HCT116 (cell line): ENCODE results near the gene MAP4K4.

ENCODE experiments used
- CTCF ChIP-seq, 3 experiments: fragments of 200-600 bp in 1 of 3; sonication (generic) in 1 of 3; IDR thresholded peaks in 2 of 3; conservative IDR thresholded peaks in 1 of 3; 2 replicates each; pipeline ENCODE4 v1.5.1; 2012 to 2017; ENCODE audit warnings: low read depth in 2 of 3, low read length in 2 of 3, antibody characterized with exemption in 1 of 3, borderline replicate concordance in 1 of 3, control low read depth in 1 of 3, mild to moderate bottlenecking in 1 of 3, mixed read lengths in 1 of 3, mixed run types in 1 of 3, moderate library complexity in 1 of 3; ENCODE audit not compliant: insufficient read depth in 1 of 3
- POLR2A ChIP-seq: IDR thresholded peaks from 2 replicates; pipeline ENCODE4 v1.7.0; 2011; ENCODE audit warnings: borderline replicate concordance; ENCODE audit not compliant: insufficient read depth, insufficient read length; ENCODE audit errors: extremely low read depth

GRCh38 chr2:101675512-101675911 lies 22.0 kb upstream of the MAP4K4 start:
- no peak for TF ChIP-seq POLR2A
- no peak for TF ChIP-seq CTCF (IDR thresholded peaks at IDR 0.05 in 2 of 3, conservative IDR thresholded peaks at IDR 0.05 in 1 of 3; ENCODE audit: borderline replicate concordance in 1 of 3, insufficient read depth in 1 of 3, low read depth in 2 of 3, low read length in 2 of 3)
